Esophagus (tissue), 2 donors: ENCODE measurements around the gene DOCK4. TPM values are rescaled to one million over a fixed set of nuclear protein-coding genes. Genes with fewer than 3 reads are reported as not detected.

Experiments used
- H3K27ac ChIP-seq, 2 donors: one replicate each; pipeline ENCODE4 v1.5.1; 2013; ENCODE audit warnings: low read depth in 2 of 2, mild to moderate bottlenecking in 2 of 2, inconsistent platforms in 1 of 2, low read length in 1 of 2, moderate library complexity in 1 of 2
- H3K27me3 ChIP-seq, 2 donors: one replicate each; pipeline ENCODE4 v1.6.1; 2013; ENCODE audit warnings: low read length in 2 of 2, control low read depth in 1 of 2, mild to moderate bottlenecking in 1 of 2; ENCODE audit not compliant: insufficient read depth in 2 of 2, control insufficient read depth in 1 of 2
- H3K36me3 ChIP-seq, 2 donors: one replicate each; pipeline ENCODE4 v1.6.1; 2013; ENCODE audit warnings: low read length in 1 of 2; ENCODE audit not compliant: control insufficient read depth in 2 of 2, insufficient read depth in 2 of 2
- H3K4me1 ChIP-seq, 2 donors: one replicate each; pipeline ENCODE4 v1.6.1; 2013; ENCODE audit warnings: low read length in 1 of 2; ENCODE audit not compliant: control insufficient read depth in 2 of 2, insufficient read depth in 2 of 2
- H3K4me3 ChIP-seq, 2 donors: one replicate each; pipeline ENCODE4 v1.5.1; 2013; ENCODE audit warnings: low read length in 2 of 2, mild to moderate bottlenecking in 2 of 2, low read depth in 1 of 2, moderate library complexity in 1 of 2
- H3K9me3 ChIP-seq, 2 donors: one replicate each; pipeline ENCODE4 v1.6.1; 2013; ENCODE audit warnings: mild to moderate bottlenecking in 2 of 2, low read depth in 1 of 2, low read length in 1 of 2, moderate library complexity in 1 of 2; ENCODE audit not compliant: control insufficient read depth in 2 of 2, insufficient read depth in 1 of 2
- WGBS, 2 donors: extraction: QIAGEN DNeasy Blood & Tissue Kit; methylation state at CpG; one replicate each; pipeline ENCODE4 v1.1.7; 2013; 5-methylcytosine and 5-hydroxymethylcytosine counted together
- polyA plus RNA-seq, 2 donors: library from polyadenylated mRNA; stranded (reverse); fragments of 200-250 nt; gene quantifications; one replicate each; pipeline ENCODE4 v1.2.3, GENCODE V29; 2013
- donor health status: healthy with polysubstance abuse.
- donor health status: Bipolar disorder and iron deficiency.

The DOCK4 gene
- polyA plus RNA-seq, 2 donors: 1.8 to 2.9 TPM

GRCh38 chr7:112005205-112005775 is 200.9 kb downstream of the DOCK4 start:
- Histone ChIP-seq H3K4me1 (no peaks in the 10 kb centered on the region), H3K27me3 (no peaks in the 10 kb centered on the region), H3K9me3 (no peaks in the 10 kb centered on the region), H3K27ac (no peak overlapping the region), H3K4me3 (no peak overlapping the region), H3K36me3 (no peaks in the 10 kb centered on the region)
- WGBS, 2 donors: 47% methylated on average over 1 of the region's 1 CpG

DNA sequence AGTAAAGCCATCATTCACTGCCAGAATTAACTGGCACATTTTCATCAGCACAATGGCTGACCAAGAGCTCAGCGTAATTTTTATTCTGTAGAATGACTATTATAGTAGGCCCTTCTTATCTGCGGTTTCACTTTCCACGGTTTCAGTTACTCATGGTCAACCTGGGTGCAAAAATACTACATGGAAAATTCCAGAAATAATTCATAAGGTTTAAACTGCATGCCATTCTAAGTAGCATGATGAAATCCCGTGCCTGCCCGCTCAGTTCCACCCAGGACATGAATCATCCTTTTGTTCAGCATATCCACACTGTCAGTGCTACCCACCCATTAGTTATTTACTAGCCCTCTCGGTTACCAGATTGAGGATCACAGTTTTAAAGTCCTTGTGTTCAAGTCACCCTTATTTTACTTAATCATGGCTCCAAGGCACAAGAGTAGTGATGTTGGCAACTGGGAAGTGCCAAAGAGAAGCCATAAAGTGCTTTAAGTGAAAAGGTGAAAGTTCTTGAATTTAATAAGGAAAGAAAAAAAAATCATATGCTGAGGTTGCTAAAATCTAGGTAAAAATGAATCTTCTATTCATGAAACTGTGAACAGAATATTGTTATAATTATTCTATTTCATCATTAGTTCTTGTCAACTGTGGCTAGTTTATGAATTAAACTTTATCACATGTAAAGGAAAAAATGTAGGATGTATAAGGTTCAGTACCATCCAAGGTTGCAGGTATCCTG is 204.9 kb downstream of the DOCK4 start:
- H3K36me3 ChIP-seq: no peaks in the 10 kb centered on the region
- WGBS, 2 donors: 68 to 82% methylated on average over 6 of the region's 6 CpGs
- H3K27ac ChIP-seq: no peak overlapping the region
- H3K4me3 ChIP-seq: no peak overlapping the region
- no peaks in the 10 kb centered on the region for H3K4me1 ChIP-seq
- no peaks in the 10 kb centered on the region for H3K9me3 ChIP-seq
- no peaks in the 10 kb centered on the region for H3K27me3 ChIP-seq

DNA sequence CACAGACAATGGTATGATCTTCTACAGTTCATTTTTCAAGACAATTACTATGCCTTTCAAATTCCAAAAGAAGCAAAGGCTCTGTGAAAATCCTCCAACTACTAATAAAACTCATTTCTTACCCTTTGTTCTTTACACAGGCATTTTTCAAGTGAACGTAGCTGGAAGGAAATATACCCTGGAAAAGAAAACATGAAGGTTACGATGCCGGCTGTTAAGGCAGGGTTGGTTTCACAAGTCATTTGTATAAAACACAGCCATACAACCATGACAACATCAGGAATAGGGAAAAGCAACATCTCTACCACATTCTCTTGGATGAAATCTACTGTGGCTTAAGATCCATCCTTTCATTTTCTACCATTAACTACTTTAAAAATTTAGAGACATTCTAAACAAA is 207.9 kb downstream of the DOCK4 start:
- WGBS, 2 donors: 86 to 89% methylated on average over 3 of the region's 3 CpGs
- Histone ChIP-seq H3K27ac (no peak overlapping the region), H3K36me3 (no peaks in the 10 kb centered on the region), H3K4me3 (no peak overlapping the region), H3K9me3 (no peaks in the 10 kb centered on the region), H3K4me1 (no peaks in the 10 kb centered on the region), H3K27me3 (no peaks in the 10 kb centered on the region)

GRCh38 chr7:111997546-111997945 is 208.7 kb downstream of the DOCK4 start:
- Histone ChIP-seq H3K4me1 (no peaks in the 10 kb centered on the region), H3K27me3 (no peaks in the 10 kb centered on the region), H3K9me3 (no peaks in the 10 kb centered on the region), H3K36me3 (no peaks in the 10 kb centered on the region), H3K4me3 (no peak overlapping the region), H3K27ac (no peak overlapping the region)
- 81 to 88% methylated on average over 1 of the region's 1 CpG for WGBS, 2 donors

DNA sequence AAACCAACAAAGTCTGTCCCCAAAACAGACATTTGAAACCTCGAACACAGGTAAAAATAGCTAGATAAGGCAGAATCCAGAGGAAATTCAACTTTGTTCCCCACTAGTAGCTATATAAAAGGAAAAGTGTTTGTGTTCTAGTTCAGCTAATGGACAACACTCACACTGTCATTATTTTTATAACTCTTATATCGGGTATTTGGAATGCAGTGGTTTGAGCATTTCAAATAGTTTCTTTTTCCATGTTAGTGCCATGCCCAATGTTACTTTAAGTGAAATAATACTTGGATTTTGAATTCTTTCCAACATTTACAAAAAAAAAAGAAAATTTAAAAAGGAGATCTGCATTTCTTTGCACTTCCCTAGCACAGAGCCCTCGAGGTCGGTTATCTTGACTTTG is 213.6 kb downstream of the DOCK4 start:
- Histone ChIP-seq H3K36me3 (no peaks in the 10 kb centered on the region), H3K27ac (no peak overlapping the region), H3K27me3 (no peaks in the 10 kb centered on the region), H3K9me3 (no peaks in the 10 kb centered on the region), H3K4me3 (no peak overlapping the region), H3K4me1 (no peaks in the 10 kb centered on the region)
- 82 to 86% methylated on average over 4 of the region's 4 CpGs for WGBS, 2 donors

GRCh38 chr7:111990643-111991042 is 215.6 kb downstream of the DOCK4 start:
- no peaks in the 10 kb centered on the region for H3K36me3 ChIP-seq
- no peak overlapping the region for H3K27ac ChIP-seq
- no peaks in the 10 kb centered on the region for H3K4me1 ChIP-seq
- no peaks in the 10 kb centered on the region for H3K9me3 ChIP-seq
- no peaks in the 10 kb centered on the region for H3K27me3 ChIP-seq
- WGBS, 2 donors: 91% methylated on average over 3 of the region's 3 CpGs
- no peak overlapping the region for H3K4me3 ChIP-seq

DNA sequence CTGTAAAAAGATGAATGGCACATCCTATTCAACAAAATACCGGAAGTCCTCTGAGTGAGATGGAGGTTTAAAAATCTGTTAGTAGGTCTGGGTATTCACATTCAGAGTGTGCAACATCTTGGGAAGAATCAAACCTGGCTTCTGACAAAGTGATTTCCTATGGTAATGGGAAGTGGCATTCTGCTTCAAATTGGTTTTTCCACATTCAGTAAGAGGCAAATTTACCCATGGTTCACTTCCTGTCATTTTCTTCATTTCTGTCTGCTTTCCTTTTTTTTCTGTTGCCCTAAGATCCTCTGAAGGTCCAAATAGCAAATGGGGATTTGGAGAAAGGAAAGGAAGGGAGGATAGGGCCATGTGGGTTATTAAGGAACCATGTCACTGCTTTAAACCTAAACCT is 218.3 kb downstream of the DOCK4 start:
- Histone ChIP-seq H3K9me3 (no peaks in the 10 kb centered on the region), H3K4me1 (no peaks in the 10 kb centered on the region), H3K4me3 (no peak overlapping the region), H3K36me3 (peaks cover 0 to 2% of the 10 kb centered on the region in 2 donors), H3K27ac (no peak overlapping the region), H3K27me3 (no peaks in the 10 kb centered on the region)
- 74% methylated on average over 1 of the region's 1 CpG for WGBS, 2 donors

DNA sequence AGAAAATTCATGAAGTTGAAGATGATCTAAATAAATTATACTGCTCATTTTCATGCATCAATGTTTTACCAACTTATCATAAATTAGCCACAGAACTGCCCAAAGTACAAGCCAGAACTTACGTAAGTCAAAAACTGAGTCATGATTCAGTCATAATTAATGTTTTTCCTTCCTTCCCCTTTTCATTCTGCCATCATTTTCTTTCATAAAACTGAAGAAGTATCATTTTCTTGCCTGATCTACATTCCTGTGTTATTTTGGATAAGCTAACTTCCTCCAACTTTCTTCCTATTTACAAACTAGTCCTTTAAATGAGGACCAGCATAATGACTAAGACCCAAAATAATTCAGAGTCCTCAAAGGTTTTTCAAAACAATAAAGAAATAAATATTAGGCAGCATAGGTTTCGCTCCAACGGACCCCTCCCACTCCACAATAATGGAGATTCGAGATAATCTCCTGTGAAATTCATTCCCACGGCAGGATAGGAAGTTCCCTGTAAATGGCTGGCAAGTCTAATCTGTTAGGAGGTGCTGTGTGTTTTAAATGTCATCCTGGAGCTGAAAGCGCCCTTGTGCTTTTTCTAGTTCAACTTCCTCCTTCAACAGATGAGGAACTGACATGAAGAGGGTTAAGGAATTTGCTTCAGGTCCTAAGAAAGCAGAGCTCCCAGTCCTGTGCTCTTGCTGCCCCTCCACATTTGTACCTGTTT is 218.9 kb downstream of the DOCK4 start:
- H3K27ac ChIP-seq: no peak overlapping the region
- WGBS, 2 donors: 62 to 65% methylated on average over 6 of the region's 6 CpGs

DNA sequence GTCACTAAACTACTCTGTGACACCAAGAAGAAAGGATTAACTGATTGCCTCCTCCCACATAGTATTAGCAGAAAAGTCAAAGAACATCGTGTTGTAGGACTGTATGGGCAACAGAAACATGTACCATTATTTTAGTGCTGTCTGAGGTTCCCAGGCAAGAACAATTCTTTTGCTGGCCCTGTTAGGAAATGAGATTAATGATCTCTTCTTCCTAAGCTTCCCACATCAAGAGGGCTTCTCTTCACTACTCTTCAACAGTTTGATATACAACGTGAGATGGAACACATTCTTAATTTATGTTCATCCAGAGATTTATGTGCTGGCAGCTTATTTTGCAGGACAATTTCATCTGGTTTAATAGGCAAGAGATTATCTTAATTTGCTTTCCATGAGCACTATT is 219.6 kb downstream of the DOCK4 start:
- Histone ChIP-seq H3K27ac (no peak overlapping the region), H3K9me3 (no peaks in the 10 kb centered on the region), H3K36me3 (peaks cover 0 to 2% of the 10 kb centered on the region in 2 donors), H3K4me1 (no peaks in the 10 kb centered on the region), H3K4me3 (no peak overlapping the region), H3K27me3 (no peaks in the 10 kb centered on the region)
- WGBS, 2 donors: 71 to 75% methylated on average over 2 of the region's 2 CpGs

More for the DNA sequence above, 218.9 kb downstream of the DOCK4 start:
- Histone ChIP-seq H3K4me3 (no peak overlapping the region), H3K27me3 (no peaks in the 10 kb centered on the region), H3K36me3 (peaks cover 0 to 2% of the 10 kb centered on the region in 2 donors), H3K9me3 (no peaks in the 10 kb centered on the region), H3K4me1 (no peaks in the 10 kb centered on the region)
